ENCODE measurements around the gene OTOG.

Gene OTOG

GRCh38 chr11:17695454-17696441 lies 148.7 kb downstream of the OTOG start:
- DNase-seq (ENCODE audit: low spot score): no peak

- no peak for DNase-seq (ENCODE audit: low spot score)
These were observed 149.7 kb downstream of the OTOG start for GRCh38 chr11:17696741-17697140.
